ENCODE results near the gene SDCCAG8.
A peak's percentile ranks its signal among the peaks of the same experiment; 100 is the strongest.

SDCCAG8 gene

DNA sequence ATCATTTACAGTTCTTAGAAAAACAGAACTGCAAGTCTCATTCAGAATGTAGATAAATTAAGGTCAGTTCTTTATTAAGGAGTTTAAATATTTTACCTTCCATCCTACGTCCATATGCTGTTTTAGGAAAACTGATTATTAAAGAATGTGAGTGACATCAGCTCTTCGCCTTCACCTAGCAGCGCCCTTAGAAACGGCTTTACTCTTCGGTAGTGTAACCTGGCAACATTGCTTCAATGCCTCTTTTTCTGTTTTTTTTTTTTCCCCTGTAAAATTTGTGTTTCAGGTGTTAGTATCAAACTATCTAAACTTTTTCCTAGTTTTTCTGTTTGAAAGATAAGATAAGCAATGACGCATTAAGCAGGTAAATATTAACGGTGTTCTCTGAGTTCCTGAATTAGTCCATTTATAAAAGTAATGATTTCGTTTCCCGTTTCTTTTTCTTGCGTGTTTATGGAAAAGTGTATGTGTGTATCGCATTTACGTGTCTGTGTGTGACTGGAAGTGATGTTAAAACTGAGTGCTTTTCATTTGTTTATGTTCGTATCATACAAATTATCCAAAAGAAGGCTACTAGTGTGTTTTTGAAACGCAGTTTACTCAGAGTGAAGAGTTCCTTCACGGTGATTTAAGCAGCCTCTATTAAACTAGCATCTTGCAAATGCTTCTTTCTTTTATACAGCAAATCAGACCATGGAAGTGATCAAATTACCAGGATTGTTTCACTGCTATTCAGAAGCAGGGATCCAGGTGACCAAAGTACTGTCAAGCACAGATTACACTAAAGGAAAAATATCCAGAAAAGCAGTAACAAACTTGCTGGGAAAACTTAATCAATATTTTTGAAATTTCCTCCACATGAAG is 139.0 kb downstream of the SDCCAG8 start:
- DNase-seq = no peak

DNA sequence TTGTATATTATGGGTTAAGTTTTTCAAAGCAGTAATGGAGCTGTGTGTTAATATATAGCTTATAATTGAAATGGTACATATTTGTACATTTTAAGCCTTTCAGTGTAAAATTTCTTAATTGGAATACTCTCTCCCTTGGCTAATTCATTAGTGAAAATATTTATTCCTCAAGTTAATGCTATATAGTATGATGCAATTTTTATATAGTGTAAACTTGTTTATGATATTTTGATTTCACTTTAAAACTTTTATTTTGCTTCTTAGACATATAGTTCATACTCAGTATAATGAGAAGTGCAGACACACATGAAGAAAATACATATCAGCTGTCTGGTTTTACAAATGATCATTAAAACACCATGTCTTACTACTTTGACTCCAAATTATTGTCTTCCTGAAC is 140.6 kb downstream of the SDCCAG8 start:
- no peak for DNase-seq

DNA sequence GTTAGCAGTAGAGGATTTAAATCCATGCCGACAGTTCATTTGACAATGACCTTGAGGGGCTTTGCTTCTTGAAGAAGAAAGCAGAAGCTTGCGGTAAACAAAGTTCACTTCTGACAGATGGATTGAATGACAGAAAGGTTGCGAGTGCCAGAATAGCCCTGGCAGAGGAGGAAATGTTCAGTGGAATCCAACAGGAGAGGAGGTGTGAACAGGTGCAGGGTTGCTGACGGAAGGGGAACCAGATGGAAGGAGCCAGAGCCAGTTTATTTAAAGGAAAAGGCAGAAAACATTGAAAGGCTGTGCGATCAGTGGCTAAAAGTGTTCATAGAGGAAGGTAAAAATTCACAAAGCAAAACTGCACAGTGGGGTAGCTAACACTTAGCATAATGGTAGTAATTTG is 141.0 kb downstream of the SDCCAG8 start:
- DNase-seq = no peak

DNA sequence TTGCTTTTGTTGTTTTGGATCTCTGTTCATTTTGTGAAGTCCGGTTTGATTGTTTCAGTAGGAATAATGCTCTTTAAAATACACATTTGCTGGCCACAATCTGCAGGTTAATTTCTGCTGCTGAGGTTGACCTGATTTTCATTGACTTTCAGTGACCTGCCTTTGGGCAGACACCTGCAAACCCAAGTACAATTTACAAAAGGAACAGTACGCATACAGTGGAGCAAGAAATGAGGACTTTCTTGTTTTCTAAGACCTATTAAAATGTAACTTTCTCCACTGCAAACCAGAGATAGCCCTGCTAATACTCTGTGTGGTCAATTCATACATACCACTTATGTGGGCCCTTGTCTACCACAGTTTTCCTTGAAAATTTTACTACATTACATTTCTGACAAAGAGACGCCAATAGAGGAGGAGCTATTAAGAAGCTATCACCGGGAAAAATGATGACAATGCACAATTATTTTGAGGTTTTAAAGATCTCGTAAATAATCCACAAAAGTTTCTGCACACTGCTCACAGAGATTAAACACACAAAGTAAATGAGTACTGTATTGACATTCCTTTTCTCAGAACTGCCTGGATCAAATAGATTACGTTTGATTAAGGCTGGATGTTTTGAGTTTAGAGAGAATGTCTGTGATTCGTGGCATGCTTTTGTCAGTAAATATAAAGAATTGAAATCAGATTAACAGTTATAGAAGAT is 141.9 kb downstream of the SDCCAG8 start:
- no peak for DNase-seq

DNA sequence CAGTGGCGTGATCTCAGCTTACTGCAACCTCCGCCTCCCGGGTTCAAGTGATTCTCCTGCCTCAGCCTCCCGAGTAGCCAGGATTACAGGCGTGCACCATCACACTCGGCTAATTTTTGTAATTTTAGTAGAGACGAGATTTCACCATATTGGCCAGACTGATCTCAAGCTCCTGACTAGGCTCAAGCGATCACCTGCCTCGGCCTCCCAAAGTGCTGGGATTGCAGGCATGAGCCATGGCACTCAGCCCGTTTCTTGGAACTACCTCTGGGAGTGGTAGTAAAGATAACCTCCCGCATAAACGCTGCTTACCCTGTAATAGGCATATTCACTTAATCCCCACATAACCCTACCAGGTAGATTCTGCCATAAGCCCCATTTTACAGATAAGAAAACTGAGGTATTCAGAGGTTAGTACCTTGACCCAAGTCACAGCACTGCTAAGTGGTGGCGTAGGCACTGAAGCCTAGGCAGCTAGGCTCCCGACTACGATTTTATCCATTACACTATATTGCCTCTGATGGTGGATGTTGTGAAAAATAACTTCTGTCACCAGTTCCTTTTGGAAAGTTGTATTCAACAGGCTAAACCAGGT is 143.8 kb downstream of the SDCCAG8 start:
- no peak for DNase-seq

DNA sequence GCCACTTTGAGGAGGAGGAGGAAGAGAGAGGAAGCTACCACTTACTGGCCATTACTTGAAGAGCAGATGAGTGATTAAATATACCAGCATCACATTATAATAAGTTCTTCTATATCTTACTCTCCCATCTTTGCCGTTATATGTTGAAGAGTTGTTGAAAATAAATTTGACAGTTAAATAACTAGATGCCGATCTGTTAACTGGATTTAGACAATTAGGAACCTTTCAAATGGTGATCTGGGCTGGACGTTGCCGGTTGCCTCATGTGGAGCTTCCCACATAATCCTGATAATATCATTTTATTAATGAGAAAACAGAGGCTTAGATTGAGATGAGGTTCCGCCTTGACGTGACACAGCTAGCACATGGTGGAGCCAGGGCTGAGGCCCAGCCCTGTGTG is 147.0 kb downstream of the SDCCAG8 start:
- no peak for DNase-seq

DNA sequence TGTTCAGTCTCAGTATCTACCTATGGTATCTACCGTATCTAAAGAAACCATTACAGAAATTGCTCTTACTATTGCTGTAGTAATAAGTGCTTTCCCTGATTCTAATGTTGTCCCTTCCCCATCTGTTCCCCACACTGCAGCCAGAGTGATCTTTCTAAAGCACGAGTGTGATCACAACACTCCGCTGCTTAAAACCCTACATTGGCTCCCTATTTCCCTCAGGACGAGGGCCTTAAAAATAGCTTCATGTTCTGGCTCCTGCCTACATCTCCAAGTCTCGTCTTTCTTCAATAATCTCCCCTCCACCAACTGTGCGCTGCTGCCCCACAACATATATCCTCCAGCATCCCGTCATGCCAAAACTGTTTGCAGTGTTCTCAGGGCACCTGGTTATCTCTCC is 150.6 kb downstream of the SDCCAG8 start:
- DNase-seq = no peak

DNA sequence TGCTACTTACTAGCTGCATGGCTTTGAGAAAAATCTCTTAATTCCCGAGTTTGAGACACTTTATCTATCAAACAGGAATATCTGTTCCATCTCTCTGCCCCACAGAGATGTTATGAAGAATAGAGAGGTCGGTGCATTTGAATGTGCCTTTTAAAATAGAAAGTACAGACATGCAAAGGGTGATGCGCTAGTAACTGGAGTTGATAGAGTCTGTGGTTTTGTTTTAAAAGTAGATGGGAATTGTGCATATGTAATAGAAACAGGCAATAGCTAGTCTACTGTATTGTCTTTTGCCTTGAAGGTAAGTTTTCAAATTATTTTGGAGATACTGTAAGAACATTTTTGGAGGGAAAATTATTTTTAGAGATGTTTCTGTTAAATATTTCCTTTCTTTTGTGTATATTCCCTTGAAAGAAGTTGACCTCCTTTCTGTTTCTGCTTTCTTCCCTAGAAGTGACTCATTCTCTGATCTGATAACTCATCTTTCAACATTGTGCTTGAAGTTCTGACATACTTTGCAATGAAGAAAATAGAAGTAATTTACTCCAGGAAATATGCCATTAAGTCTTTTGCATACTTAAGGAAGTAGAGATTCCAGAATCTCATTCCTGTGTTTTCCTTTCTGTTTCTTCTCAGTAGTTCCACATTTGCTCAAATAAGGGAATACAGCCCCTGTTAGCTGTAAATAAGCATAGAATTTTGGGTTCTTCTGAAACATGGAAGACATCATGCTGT is 151.6 kb downstream of the SDCCAG8 start:
- no peak for DNase-seq

DNA sequence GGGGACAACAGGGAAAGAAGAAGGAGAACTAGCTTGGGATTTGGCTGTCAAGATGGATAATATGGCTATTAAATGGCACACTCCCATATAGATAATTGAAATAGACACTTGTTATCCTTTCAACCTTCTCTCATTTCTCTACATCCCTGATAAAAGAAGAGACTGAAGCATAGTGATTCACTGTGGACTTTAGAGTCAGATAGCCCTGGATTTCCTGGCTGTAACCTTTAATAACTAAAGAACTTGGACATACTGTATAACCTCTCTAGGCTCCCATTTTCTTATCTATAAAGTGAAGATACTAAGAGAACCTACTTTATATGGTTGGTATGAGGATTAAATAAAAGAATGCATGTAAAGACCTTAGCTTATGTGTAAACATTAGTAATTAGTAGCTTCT is 152.6 kb downstream of the SDCCAG8 start:
- no peak for DNase-seq

DNA sequence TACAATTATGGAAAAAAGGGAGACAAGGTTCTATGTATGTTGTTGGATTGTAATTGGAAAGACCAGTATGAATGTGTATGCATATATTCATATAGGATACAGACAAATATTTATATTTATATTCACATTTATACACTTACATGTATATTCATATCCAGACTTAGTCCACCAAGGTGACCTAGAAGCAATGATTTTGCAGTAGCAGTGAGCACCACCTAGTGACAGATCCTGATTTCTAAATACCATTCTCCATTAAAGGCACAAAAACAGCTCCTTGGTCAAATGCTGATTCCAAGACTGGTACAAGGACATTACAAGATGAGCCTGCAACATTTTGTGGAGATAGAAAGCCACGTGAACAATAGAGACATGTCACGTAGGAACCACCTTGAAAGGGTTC is 153.4 kb downstream of the SDCCAG8 start:
- peak; percentile 10 to 11 for DNase-seq

DNA sequence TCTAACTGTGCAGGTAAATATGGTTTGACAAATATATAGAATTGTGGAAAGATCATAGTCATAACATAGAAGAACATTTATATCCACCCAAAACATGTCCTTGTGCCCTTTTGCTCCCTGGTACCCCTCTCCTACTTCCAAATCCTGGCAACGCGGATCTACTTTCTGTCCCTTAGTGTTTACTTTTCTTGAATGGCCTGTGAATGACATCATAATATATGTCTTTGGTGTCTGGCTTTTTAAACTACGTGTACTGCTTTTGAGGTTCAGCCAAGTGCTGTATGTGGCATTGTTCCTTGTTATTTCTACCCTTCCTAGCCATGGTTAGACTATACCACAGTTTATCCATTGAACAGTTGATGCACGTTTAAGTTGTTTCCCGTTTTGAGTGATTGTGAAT is 155.6 kb downstream of the SDCCAG8 start:
- no peak for DNase-seq

DNA sequence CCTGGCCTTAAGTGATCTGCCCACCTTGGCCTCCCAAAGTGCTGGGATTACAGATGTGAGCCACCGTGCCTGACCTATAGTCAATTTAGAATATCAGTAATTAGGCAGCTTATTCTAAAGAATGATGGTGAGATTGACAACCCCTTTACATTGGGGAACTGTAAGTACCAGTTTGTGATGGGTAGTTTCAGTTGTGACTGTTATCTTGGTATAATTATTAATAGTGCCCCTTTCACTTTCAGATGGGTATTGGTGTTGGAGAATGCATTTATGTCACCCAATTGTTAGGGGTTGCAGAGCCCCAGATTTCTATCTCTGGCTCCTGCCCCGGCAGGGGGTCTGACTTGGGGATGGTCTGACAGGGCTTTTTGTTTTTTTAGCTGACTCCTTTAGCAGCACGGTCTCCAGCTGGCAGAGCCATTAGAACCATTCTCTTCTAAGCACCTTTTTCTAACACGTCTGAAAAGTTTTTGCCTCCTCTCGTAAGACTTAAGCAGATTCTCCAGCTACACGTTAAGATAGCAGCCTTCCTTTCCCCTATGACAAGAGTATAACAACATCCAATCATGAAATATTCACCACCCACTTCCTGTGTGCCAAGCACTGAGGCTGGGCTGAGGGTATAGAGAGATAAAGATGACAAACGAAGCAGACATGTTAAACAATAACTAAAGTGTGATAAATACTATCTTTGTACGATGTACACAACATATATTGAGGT is 157.8 kb downstream of the SDCCAG8 start:
- no peak for DNase-seq

DNA sequence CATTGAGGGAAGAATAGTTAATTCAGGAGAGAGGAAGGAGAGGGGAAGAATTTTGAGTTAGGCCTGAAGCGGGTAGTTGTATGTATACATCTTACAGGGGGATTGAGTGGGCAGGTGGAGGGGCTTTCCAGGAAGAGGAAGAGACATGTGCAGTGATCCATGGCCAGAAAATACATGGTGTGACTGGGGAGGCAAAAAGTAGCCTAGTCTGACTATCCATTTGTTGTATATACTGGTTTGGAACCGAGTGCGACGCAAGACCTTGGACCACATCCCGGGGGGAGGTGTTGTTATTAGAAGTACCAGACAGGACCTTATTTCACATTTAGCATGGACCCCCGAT is 158.3 kb downstream of the SDCCAG8 start:
- DNase-seq = no peak

DNA sequence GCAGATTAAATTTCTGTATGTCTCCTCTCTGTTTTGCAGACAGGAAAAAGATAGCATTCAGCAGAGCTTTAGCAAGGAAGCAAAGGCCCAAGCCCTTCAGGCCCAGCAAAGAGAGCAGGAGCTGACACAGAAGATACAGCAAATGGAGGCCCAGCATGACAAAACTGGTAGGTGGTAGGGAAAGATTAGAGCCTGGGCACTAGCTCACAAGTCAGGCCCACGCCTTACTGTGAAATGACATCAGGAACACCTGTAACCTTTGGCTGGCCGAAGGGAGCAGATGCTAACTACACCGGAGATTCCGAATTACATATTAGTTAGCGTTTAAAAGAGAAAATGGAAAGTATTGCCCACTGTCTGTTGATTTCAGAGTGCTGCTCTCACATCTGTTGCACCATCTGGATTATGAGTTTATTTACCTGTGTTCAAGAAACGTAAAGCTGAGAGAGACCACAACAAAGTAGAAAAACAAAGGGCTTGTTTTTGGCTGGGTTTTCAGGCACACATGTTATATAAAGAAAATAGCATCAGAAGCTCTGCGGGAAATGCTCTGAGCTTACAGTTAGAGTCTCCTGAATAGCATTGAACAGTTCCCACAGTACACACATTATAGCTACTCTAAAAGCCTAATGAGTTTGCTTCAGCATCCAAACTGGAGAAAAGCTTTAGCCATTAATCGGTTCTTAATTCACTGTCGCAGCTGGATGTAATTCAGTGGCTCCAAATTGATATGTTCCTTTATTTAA is 160.0 kb downstream of the SDCCAG8 start:
- DNase-seq = no peak

DNA sequence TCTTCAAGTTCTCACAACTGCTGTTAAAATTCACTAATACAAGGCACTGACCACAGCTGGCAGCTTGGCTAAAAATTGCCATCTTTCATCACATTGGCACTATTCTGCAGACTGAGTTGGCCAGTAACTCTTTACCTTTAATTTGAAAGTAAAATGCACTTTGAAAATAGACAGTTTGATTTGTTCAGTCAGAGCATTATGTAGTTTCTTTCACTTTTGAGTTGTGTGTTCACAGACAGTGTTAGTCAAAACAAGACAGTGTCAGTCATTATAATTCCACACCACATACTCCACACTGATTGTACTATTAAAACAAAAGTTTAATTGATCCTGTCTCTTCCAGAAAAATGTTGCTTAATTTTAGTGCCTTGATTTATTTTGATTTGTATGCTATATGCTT is 160.7 kb downstream of the SDCCAG8 start:
- DNase-seq = no peak

DNA sequence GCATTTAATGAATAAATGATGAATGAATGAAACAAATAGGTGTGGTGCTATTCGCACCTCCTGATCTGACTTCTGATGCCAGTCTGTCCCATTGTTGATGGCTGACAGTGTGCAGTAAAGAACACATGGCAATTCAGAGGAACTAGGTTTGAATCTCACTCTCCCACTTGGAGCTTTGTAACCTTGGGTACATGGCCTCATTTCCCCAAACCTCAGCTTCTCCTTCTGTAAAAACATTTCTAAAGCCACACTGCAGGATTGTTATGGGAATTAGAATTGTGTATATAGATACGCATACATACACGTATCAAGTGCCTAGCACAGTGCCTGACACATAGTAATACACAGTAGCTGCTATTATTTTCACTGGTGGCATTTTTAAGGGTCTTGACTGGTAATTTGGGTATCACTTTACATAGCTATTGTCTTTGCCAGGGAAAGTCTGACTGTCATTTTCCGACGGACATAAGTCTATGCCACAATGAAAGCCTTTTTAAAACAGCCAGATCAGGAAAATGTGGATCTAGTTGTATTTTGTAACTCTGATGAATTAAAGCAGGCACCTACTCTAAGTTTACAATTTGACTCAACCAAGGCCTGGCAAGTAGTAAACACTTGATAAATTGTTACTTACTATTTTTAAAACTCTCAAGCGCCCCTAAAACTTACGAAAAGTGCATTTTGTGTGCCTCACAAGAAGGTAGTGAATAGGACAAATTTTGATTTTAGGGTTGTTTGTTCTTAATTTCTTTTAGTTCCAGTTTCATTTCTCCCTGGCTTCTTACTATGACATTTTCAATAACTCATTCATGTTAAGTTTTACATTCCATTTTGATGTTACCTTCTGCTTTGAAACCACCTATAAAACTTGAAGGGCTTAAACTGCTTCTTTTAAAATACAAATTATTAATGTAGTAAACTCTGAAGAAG is 164.4 kb downstream of the SDCCAG8 start:
- no peak for DNase-seq

DNA sequence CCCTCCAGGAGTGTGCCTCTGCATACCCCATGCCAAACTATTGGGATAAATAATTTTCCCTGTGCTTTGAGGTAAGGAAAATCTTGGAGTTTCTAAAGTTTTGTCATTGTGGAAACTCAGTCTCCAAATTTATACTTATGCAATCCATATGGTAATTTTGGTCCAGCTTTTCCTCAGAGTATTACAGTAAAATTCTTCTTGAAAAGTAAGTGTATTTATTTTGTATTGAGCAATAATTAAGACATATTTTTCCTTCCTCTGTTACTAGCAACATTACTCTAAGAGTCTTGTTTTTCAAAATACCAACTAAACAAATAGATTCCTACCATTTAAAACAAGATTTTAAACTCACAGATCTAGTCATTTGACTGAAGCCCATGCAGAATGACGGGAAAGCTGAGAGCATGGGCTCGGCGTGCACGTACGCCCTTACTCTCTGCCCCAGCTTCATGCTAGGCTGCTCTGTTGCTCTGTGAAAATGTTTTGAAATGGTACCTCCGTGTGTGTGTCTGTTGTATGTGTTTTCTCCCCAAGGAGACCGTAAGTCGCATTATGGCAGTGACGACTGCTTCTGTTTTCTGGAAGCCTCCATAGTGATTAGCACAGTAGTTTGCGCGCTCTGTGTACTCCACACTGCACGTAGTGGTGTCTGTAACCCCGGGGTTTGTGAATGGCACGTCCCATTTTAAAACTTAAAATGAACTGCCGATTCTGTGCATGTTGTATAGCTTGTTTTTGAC is 165.3 kb downstream of the SDCCAG8 start:
- no peak for DNase-seq

DNA sequence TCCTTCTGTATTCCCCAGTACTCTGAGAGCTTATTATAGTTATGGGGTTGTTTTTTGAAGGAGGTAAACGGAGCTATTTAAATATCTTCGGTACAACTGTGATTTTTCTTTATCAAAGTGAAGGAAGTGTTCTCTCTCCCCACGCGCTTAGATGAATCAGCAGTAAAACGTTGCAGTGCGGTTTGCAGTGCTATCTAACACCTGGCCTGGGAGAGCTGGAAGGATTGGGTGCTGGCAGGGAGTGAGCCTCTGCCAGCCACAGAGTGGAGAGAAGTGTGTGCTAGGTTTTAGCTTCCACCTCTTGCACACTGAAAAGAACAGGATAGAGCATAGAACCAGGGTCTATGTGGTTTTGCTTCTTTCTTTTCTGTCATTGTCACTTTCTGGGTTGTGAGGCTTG is 165.9 kb downstream of the SDCCAG8 start:
- DNase-seq = peak; percentile 40 to 49

DNA sequence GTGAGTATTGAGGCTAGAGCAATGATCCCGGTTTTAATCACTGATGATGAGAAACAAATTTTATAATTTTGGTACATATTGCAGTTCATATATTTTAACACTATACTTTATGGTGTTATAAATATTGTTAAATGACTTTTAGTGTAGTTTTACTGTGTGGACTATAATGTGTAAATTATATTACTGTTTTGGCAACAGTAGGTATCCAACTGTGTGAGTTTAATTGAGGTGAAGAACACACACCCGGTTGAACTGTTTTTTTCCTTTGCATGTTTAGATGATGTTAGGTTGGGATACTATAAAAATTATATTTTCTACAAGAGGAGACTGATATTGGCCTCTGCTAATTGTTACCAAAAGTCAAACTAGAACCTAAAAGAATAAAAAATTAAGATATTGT is 166.5 kb downstream of the SDCCAG8 start:
- DNase-seq = no peak

DNA sequence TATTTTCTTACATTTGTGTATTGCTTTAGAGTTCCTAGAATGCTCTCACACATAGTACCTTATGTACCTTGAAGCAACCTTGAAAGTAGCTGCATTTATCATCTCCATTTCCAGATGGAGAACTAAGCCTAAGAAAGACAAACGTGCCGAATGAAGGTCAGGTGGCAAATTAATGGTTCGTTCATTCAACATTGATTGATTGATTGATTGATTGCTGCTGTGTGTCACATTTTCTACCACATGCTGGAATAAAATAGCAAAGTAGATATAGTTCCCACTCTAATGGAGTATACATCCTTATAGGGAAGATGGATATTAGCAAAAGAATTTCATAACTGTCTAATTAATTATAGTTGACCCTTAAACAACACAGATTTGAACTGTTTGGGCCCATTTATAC is 172.2 kb downstream of the SDCCAG8 start:
- no peak for DNase-seq
